Non-pigmented ciliary epithelial cell (primary cell): ENCODE data around the gene RAPGEF3.

Experiments
- DNase-seq: peaks from one replicate; pipeline ENCODE4 v3.0.0-alpha.2; 2010; ENCODE audit warnings: low read depth

Gene RAPGEF3

GRCh38 chr12:47743311-47743860, 15.3 kb downstream of the RAPGEF3 start:
- DNase-seq = no peak

GRCh38 chr12:47742253-47742825, 16.3 kb downstream of the RAPGEF3 start:
- DNase-seq = no peak

GRCh38 chr12:47741340-47741703, 17.4 kb downstream of the RAPGEF3 start:
- no peak for DNase-seq

GRCh38 chr12:47740606-47741339, 17.9 kb downstream of the RAPGEF3 start:
- DNase-seq = no peak

GRCh38 chr12:47739979-47740378, 18.7 kb downstream of the RAPGEF3 start:
- DNase-seq = no peak

GRCh38 chr12:47739297-47739696, 19.4 kb downstream of the RAPGEF3 start:
- DNase-seq = no peak

GRCh38 chr12:47737936-47738594, 20.6 kb downstream of the RAPGEF3 start:
- no peak for DNase-seq

GRCh38 chr12:47736877-47737676, 21.6 kb downstream of the RAPGEF3 start:
- no peak for DNase-seq

- no peak for DNase-seq
Measured at GRCh38 chr12:47736216-47736615, 22.5 kb downstream of the RAPGEF3 start.

- no peak for DNase-seq
Measured at GRCh38 chr12:47735649-47736048, 23.0 kb downstream of the RAPGEF3 start.

- DNase-seq = no peak
Measured at GRCh38 chr12:47734725-47735480, 23.8 kb downstream of the RAPGEF3 start.

- no peak for DNase-seq
Measured at GRCh38 chr12:47733142-47733541, 25.5 kb downstream of the RAPGEF3 start.

GRCh38 chr12:47732504-47732903, 26.2 kb downstream of the RAPGEF3 start:
- DNase-seq = no peak

- no peak for DNase-seq
Measured at GRCh38 chr12:47731723-47732122, 27.0 kb downstream of the RAPGEF3 start.

- no peak for DNase-seq
Measured at GRCh38 chr12:47730341-47730744, 28.3 kb downstream of the RAPGEF3 start.

- no peak for DNase-seq
Measured at GRCh38 chr12:47729233-47729632, 29.4 kb downstream of the RAPGEF3 start.

- DNase-seq = no peak
Measured at GRCh38 chr12:47725893-47726292, 32.8 kb downstream of the RAPGEF3 start.

- DNase-seq = no peak
Measured at GRCh38 chr12:47725091-47725772, 33.4 kb downstream of the RAPGEF3 start, which contains the start of gene ENDOU. Gene ENDOU (minus strand): TSS chr12:47725490. CDS start chr12:47725413, 77 bp downstream.

GRCh38 chr12:47722941-47723631, 35.6 kb downstream of the RAPGEF3 start:
- no peak for DNase-seq

- DNase-seq = no peak
Measured at GRCh38 chr12:47722136-47722834, 36.4 kb downstream of the RAPGEF3 start.
